GM18519 (cell line): ENCODE data around the gene DVL2.
"Not testable (repeated sequence)": the region's sequence is repeated elsewhere in the genome, so short reads cannot be mapped to it uniquely, and the experiment has no call there.

Experiments used
- ATAC-seq: cut with Tn5 transposase; IDR thresholded peaks from one replicate; pipeline ENCODE4 v1.9.1; 2021; ENCODE audit warnings: mild to moderate bottlenecking, moderate library complexity; ENCODE audit not compliant: unreplicated experiment, low FRiP score

The DVL2 gene

DNA sequence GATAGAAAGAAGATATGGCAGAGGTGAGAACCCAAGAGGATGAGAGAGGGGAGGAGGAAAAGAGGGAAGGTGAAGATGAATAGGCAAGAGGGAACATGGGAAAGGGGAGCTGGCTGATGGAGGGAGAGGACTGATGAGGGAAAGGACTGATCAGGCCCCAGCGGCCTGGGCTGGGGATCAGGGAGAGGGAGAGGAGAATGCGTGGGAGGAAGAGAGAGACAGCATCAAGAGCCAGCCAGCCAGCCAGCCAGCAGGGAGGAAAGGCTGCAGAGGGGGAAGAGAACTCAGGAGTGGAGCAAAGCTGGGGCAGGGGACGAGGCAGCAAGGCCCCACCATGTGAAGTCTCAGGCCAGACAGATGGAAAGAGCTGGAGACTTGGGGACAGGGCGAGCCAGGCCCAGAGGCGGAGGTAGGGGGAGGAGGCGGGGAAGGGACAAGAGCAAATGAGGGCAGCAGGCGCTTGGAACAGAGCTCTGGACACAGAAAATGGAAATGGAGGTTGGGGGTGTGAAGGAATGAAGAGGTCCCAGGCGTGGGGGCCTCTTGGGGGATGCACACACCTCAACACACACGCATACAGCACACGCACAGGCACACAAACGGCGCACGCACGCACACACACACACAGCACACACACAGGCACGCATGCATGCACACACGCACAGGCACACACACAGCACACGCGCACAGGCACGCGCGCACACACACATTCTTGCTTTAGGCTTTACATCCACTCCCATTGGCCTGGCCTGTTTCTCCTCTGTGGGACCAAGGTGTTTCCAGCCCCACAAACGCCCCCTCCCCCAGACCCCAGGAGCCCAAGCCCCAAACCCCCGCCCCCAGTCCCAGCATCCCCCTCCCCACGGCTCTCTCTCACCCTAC lies 27.0 kb downstream of the DVL2 start:
- no peak for ATAC-seq

DNA sequence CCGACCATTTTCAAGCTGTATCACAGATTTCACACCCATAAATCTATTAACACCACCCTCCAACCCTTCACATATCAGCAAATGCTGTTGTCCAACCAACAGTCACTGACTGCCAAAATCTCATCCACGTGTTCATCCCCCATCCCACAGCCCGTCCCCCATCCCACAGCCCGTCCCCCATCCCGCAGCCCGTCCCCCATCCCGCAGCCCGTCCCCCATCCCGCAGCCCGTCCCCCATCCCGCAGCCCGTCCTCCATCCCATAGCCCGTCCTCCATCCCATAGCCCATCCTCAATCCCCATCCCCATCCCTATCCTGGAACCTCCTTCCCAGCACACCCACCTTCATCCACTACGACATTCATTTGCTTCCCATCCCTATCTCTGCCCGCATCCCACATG lies 28.8 kb downstream of the DVL2 start:
- ATAC-seq: no peak

DNA sequence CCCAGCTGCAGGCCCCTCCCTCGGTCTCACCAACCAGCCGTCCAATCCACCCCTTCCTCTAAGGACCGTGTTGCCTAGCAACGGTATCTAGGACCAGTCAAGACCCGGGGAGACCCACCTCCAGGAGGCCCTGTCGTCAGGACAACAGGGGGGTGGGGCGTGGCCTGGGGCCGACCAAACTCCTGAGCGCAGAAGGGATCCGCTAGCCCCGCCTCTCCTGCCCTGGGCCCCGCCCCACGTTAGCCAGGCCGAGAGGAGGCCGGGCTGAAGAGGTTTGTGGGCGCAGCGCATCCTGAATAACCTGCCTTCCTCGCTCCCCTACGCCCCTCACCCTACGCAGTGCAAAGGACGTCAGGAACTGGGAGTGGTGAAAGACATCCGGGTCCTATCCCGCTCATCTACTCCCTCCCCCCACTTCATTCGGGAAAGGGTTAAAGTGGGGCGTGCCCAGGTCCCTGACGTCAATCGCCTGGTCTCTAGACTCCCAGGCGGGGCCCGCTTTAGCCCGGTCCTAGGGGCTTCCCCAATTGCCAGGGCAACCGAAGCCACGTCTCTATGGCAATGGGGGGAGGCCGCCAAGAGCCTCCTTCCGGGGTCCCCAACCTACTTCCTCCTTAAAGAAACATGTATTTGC lies 29.4 kb downstream of the DVL2 start:
- ATAC-seq: peak; percentile 63

DNA sequence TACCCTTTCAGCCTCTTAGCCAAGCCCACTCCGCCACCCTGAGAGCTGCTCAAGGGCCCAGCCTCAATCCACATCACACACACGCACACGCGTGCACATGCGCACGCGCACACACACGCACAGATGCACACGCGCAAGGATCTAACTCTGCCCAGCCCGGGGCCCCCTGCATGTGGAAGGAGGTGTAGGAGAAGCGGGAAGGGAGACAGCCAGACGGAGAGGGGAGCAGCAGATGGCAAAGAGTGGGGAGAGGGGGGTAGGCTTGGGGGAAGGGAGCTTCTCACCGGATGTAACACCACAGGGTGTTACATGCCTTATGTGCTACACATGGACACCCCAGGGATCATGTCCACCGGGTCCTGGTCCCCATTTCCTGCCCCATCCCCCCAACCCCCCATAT lies 30.0 kb downstream of the DVL2 start:
- ATAC-seq: no peak

DNA sequence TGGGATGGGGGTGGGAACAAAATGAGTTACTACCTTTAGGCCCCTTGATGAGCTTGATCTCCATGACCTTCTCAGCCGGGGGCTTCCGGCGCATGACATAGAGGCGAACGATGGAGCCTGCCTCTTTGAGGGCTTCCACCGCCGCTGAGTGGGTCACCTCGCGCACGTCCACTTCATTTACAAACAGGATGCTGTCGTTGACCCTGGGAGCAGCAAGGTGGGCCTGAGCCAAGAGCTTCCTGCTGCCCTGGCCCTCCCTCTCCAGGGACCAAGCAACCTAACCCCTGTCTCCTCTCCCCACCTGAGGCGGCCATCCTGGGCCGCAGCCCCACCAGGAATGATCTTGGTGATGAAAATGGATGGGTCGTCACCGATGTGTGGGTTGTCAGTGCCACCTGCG lies 30.9 kb downstream of the DVL2 start:
- no peak for ATAC-seq

DNA sequence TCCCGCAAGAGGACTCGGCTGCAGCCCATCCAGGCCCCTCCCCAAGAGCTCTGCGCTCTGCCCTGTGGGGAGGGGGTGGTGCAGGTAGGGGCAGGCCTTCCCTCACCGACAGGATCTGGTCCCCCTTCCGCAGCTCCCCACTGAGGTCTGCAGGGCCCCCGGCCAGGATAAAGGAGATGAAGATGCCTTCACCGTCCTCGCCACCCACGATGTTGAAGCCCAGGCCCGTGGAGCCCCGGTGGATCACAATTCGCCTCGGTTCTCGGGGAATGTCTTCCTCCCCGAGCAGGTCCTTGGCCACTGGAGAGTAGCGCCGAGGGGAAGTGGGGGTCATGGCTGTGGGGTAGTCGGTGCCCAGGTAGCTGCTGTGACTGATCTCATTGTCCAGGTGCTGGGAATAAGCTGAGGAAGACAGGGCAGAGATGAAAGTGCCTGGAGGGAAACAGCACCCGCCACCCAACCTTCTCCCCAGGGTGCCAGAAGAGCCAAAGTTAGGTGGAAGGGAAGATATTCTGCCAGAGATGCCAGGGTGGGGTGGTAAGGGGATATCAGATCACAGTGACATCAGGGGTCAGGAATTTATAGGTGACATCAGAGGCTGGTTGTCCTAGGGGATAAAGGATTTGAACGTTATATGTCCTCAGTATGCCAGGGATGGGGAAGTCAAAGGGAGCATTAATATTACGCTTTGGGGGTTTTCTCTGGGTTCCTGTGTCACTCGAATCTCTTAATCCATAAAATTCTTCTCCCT lies 37.5 kb downstream of the DVL2 start:
- ATAC-seq: no peak

DNA sequence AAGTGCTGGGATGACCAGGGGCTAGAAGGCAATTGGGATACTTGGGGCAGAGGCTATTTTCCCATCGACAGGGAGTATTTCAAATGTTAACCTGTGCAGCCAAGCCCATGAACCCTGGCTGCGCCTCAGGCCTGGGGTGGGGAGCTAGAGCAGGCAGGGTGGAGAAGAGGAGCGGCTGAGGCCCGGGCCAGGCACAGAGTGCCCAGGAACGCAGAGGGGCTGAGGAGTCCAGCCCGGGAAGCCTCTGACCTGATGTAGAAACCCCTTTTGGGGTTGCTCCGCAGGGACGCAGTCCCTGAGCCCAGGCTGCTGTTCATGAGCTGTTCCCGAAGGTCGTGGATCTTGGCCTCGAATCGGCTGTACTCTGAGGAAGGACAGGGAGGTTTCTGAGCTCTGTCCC lies 38.3 kb downstream of the DVL2 start:
- ATAC-seq: no peak

DNA sequence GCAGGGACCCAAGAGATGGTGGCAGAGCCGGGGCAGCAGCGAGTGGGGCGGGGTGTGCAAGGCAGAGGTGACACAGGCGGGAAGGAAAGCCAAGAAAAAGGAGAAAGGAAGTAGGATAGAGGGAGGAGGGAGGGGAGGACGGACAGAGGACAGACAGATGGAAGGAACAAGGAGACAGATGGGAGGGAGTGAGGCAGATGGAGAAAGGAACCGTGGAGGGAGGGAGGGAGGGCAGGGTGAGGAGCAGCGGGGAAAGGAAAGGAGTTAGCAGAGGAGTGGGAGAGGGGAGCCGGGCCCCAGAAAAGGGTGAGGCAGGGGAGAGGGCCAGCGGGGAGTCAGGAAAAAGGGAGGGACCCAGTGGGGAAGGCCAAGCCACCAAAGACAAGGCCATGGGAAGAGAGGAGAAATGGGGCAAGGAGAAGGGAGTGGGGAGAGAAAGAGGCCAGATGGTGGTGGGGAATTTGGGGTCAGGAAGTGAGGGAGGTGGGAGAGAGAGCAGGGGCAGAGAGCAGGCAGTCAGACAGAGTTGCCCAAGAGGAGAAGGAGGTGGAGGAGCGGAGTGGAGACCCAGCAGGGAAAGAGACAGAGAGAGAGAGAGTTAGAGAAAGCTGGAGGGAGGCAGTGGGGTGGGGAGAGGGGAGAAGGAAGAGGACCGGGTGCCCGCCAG lies 41.9 kb downstream of the DVL2 start:
- ATAC-seq: no peak

DNA sequence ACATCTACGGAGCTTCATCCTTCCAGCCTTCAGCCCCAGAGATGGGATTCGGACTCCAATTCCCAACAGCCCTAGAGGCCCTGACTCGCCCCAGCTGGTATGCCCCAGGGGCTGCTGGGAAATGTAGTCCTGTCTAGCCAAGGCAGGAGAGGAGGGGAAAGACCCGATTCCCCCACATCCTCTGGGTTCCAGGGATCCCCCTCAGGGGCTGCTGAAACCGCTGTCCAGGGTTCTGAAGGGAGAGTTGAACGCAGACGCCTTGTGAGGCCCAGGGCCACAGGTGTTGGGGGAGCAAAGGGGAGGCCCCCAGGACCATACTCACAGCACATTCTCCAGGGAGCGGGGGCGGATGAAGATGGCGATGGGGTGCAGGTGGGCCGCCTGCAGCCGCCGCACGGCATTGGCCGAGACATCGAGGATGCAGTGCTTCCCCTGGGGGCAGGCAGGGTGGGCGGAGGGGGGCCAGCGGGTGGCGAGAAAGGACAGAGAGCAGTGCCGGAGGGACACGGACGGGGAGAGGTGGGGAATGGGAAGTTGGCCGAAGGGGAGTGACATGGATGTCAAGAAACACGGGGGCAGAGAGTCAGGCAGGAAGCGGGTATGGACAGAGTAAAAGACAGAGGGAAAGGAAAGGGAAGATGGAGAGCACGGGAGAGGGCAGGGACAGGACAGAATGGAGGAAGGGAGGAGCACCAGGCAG lies 42.6 kb downstream of the DVL2 start:
- no peak for ATAC-seq

DNA sequence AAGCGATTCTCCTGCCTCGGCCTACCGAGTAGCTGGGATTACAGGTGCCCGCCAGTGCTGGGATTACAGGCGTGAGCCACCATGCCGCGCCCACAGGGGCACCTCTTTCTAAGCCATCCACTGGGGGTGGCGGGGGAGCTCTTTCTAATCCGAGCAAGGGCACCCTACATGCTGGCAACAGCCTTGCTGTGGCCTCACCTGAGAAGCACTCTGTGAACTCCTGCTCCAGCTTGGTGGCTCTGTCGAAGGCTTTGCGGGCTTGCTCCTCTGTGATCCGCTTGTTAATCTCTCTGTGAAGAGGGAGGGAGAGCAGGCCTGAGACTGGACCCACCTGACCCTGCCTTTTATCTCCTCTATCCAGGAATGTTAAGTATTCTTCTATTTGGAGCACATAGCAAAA lies 43.2 kb downstream of the DVL2 start:
- ATAC-seq: no peak

DNA sequence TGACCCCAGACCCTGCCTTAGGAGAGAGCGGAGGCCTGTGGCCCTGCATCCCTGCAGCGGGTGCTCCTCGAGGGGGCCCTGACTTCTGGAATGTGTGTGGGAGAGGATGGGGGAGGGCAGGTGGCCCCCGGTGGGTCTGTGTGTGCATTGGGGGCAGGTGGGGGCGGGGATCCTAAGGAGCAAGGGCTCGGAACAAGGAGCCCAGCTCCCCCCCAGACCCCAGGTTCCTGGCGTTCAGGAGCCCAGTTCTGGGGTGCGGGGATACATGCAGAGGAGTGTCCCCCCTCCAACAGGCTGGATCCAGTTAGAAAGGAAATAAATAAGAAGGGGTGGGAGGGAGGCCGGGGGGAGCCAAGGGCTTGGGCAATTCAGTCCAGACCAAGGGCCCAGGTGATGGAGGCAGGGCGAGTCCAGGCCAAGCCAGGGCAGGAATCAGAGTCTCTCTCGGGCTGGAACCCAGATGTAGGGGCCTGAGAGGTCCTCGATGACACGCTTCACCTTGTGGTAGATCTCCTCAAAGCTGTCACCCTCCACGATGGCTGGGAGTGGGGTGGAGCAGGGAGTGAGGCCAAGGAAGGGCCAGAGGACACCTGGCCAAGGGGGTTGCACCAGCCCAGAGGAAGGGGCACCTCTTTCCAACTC lies 43.9 kb downstream of the DVL2 start:
- no peak for ATAC-seq

DNA sequence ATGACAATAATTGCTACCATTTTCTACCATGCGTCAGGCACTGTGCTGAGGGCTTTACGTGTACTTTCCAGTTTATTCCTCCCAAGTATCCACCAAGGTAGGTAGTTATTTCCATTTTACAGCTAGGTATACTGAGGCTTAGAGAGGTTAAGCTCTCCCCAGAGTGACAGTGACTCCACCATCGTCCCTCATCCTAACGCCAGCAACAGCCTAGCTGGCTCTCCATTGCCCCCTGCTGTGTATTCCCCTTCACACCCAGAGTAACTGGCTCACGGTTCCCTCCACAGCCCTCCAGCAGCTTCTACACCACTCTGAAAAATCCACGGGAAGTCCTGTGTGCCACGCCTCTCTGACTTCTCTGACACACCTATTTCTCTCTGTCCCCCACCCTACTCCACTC lies 48.1 kb downstream of the DVL2 start:
- no peak for ATAC-seq

DNA sequence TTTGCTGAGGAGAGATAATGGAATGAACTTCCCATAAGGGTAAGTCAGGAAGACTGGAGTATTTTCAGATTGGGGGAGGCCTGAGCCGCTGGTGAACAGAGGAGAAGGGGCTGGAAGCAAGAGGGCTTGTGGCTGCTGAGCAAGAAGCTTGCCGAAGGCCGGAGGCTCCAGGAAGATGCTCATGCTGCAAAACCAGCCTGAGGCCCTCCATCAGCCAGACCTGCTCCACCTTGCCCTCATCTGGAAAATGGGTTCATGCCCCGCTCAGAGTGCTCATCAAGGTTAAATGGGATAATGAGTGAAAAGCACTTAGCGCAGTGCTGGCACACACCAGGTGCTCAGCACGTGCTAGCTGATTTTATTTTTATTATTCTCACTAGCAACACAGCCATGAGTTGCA lies 49.7 kb downstream of the DVL2 start:
- no peak for ATAC-seq

DNA sequence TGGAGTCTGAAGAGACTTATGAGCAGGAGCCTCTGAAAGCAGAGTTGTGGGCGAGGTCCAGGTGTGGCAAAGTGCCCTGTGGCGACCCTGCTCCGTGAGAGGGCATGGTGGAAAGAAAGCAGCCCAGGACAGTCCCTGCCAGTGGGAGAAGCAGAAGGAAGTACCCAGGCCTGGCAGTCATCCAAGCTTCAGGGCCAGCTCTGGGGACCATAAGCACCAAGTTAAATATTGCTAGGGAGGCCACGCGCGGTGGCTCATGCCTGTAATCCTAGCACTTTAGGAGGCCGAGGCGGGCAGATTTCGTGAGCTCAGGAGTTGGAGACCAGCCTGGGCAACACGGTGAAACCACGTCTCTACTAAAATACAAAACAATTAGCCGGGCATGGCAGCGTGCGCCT lies 50.2 kb downstream of the DVL2 start:
- no peak for ATAC-seq

DNA sequence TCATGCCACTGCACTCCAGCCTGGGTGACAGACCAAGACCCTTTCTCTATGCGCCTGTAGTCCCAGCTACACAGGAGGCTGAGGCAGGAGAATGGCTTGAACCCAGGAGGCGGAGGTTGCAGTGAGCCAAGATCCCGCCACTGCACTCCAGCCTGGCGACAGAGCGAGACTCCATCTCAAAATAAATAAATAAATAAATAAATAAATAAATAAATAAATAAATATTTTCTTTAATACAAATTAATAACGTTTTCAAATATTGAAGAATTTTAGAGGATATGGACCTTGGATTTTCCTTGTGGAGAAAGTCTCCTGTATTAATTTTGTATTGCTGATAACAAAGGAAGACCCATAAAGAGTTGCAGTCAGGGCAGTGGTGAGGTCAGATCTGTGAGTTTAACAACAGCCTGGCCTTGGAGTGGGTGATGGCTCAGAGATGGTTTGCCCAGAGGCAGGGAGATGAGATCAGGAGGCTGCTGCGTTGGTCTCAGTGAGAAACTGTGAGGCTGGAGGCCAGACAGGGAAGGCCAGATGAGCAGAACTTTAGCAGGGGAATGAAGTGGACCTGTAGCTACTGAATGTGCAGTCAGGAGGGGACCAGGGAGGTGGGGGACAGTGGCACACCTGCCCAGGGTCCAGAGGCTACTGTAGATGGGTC lies 50.8 kb downstream of the DVL2 start:
- ATAC-seq: no peak

DNA sequence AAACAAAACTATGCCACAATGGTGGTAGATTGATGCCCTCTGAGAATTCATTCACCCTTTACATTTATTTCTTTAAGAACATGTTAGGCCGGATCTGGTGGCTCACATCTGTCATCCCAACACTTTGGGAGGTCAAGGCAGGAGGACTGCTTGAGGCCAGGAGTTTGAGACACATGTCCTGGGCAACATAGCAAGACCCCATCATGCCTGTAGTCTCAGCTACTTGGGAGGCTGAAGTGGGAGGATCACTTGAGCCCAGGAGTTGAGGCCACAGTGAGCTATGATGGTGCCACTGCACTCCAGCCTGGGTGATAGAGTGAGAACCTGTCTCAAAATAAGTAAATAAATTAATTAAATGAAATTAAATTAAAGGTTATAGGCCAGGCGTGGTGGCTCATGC lies 52.2 kb downstream of the DVL2 start:
- not testable (repeated sequence) for ATAC-seq

DNA sequence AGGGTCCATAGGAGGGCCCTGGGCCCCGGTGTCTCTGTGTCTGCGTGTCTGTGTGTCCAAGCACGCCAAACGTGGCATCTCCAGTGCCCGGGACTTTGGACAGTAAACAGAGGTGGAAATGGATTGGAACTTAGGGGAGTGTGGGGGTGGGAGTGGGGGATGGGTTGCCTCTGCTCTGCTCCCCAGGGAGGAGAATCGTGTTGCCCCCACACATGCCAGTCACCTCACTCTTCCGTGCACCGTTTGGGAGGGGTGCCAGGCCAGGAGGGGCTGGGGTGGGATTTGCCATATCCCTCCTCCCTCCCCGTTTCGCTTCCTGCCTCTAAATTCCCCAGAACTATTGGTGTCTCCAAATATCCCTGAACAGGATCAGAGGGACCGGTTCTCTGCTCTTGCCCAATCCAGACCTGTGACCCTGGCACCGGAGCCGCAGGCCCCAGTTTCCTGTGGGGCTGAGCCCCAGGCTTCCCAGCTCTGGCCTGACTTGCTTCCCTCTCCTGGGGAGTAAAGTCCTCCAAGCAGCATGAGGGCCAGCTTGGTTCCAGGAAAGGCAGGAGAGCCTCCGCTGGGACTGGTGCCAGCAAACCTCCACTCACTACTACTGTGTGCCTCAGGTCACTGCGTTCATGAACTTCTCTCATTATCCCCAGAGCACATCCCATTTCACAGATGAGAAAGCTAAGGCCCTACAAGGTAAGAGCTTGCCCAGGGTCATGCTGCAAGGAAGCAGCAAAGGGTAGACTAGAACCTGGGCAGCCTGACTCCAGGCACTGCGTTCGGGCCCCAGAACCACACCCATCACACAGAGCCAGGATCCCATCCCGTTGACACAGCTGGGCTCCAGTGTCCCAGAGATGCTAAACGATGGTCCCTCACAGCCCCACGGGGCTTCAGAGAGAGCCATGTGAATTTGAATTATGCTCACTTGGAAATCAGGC lies 54.7 kb downstream of the DVL2 start, which contains the start of gene ASGR1:
TSS of gene ASGR1 (minus strand) at position 54 of the 938 bp plus-strand sequence. CDS start 807 bp downstream, outside the sequence.
- no peak for ATAC-seq

DNA sequence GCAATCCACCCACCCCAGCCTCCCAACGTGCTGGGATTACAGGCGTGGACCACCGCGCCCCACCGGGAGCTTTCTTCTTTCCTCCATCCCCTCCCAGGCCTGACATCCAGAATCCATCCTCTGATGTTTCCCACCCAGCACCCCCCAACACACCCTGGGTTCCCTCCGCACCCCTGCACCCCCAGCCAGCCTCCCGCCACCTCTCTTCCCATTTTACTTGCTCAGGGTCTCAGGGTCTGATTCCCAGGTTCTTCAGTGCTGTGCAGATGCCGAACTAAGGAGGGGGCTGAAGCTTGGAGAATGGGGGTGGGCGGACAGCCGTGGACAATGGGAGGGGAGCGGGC lies 55.4 kb downstream of the DVL2 start:
- ATAC-seq: no peak
